ENCODE data around the gene CTNNB1.

Gene CTNNB1

DNA sequence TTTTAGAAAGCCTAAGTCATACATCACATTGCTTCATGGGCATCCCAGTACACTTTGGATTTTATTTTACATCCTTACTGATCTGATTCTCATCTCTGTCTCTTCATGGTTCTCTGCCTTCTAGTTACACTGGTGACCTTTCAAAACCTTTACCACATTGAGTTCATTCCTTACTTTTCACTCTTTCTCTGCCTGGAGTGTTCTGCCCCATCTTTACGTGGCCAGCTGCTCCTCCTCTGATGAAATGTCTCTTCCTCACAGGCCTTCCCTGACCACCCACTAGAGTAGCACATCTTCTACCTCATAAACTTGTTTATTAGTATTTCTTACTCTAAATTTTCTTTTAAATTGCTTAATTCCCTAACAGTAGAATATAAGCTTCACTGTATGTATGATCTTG lies 17.7 kb downstream of the CTNNB1 start:
- DNase-seq (ENCODE audit: low spot score) = no peak

GRCh38 chr3:41219424-41219823 lies 20.1 kb downstream of the CTNNB1 start:
- no peak for DNase-seq (ENCODE audit: low spot score)

GRCh38 chr3:41220906-41221677 lies 21.8 kb downstream of the CTNNB1 start:
- no peak for DNase-seq (ENCODE audit: low spot score)

DNA sequence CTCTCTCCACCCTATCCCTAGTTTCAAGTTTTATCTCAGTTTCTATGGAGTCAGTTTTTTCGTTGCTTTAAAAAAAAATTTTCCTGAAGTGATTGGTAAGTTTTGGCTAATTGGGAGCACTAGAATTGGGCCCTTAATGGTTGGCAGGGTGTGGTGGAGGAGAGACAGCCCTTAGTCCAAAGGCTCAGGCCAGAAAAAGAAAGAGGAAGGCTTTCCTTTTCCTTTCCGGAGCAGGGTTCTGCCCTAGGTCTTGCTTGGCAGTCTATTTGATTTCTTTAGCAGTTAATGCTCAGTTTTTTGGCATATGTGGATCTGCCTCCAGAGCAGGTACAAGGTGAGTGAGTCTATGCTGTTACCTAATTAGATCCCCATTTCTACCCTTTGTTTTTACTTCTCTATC lies 22.7 kb downstream of the CTNNB1 start:
- no peak for DNase-seq (ENCODE audit: low spot score)

DNA sequence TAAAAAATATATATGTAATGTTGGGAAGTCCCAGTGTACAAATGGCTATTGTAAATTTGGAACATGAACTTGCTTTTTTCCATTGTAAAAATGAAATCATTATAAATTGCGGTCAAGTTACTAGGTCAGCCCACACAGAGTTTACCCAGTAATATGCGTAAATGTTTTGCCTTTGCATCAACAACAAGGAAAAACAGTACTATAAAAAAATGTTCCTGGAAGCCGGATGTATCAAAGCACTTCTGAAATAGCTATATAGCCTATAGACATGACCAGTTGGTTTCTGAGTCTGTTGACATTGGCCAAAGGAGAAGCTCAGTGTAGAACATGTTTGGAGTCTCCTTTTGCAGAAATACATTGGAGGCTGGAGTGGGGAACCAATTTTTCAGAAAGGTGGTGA lies 23.2 kb downstream of the CTNNB1 start:
- no peak for DNase-seq (ENCODE audit: low spot score)

DNA sequence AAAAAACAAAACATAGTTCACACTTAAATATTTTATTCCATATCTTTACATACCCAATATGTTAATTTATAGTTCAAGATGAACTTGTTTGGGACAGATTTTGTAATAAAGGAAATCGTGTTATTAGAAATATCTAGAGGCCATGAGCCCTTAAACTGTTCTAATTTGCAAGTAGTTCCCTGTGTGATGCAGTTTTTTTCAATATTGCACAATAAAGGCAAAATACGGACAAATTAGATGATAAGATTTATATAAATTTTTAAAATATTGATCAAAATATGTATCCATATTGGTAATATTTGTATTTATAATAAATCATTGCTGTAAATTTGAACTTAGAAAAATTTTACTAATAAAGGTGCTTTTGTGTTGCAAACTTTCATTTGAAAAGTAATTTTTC lies 23.8 kb downstream of the CTNNB1 start:
- no peak for DNase-seq (ENCODE audit: low spot score)

DNA sequence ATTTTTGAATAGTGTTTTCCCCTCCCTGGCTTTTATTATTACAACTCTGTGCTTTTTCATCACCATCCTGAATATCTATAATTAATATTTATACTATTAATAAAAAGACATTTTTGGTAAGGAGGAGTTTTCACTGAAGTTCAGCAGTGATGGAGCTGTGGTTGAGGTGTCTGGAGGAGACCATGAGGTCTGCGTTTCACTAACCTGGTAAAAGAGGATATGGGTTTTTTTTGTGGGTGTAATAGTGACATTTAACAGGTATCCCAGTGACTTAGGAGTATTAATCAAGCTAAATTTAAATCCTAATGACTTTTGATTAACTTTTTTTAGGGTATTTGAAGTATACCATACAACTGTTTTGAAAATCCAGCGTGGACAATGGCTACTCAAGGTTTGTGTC lies 24.4 kb downstream of the CTNNB1 start:
- no peak for DNase-seq (ENCODE audit: low spot score)

DNA sequence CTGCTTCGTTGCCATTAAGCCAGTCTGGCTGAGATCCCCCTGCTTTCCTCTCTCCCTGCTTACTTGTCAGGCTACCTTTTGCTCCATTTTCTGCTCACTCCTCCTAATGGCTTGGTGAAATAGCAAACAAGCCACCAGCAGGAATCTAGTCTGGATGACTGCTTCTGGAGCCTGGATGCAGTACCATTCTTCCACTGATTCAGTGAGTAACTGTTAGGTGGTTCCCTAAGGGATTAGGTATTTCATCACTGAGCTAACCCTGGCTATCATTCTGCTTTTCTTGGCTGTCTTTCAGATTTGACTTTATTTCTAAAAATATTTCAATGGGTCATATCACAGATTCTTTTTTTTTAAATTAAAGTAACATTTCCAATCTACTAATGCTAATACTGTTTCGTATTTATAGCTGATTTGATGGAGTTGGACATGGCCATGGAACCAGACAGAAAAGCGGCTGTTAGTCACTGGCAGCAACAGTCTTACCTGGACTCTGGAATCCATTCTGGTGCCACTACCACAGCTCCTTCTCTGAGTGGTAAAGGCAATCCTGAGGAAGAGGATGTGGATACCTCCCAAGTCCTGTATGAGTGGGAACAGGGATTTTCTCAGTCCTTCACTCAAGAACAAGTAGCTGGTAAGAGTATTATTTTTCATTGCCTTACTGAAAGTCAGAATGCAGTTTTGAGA lies 25.0 kb downstream of the CTNNB1 start:
- DNase-seq (ENCODE audit: low spot score) = no peak

GRCh38 chr3:41234823-41235721 lies 35.8 kb downstream of the CTNNB1 start:
- DNase-seq (ENCODE audit: low spot score) = no peak

GRCh38 chr3:41236228-41236627 lies 36.9 kb downstream of the CTNNB1 start:
- DNase-seq (ENCODE audit: low spot score) = no peak

DNA sequence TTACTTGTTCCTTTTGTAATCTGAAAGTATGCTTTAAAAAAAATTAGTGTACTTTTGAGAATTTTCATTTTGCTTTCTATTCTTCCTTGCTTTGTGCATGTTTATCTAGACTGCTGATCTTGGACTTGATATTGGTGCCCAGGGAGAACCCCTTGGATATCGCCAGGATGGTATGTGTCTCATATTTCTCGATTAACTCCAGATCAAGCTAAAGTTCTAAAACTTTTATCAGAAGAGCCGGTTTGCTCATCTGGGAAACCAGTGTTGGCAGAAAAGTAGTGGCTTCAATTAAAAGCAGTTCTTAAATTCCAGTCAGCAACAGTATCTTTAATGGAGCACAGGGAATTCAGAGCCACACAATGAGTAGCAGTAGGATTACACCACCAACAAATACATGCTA lies 38.6 kb downstream of the CTNNB1 start:
- DNase-seq (ENCODE audit: low spot score) = no peak

DNA sequence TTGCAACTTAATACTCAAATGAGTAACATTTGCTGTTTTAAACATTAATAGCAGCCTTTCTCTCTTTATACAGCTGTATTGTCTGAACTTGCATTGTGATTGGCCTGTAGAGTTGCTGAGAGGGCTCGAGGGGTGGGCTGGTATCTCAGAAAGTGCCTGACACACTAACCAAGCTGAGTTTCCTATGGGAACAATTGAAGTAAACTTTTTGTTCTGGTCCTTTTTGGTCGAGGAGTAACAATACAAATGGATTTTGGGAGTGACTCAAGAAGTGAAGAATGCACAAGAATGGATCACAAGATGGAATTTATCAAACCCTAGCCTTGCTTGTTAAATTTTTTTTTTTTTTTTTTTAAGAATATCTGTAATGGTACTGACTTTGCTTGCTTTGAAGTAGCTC lies 40.3 kb downstream of the CTNNB1 start:
- no peak for DNase-seq (ENCODE audit: low spot score)

DNA sequence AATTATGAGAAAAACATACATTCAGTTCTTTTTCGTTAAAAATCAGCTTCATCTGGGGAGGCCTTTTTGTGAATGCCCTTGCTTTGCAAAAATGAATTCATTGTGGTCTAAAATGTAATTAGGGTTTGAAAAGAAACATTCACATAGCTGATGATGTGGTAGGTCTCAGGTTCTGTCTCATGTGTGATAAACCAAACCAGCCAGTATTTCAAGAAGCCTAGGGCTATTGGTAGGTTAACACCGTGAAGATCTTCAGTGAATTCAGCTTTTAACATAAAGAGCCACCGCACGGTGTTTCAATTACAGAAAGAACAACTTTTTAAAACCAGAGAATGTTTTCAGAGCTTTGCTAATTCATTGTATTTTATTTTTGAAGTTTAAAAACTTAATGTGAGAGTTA lies 41.9 kb downstream of the CTNNB1 start:
- DNase-seq (ENCODE audit: low spot score) = no peak

DNA sequence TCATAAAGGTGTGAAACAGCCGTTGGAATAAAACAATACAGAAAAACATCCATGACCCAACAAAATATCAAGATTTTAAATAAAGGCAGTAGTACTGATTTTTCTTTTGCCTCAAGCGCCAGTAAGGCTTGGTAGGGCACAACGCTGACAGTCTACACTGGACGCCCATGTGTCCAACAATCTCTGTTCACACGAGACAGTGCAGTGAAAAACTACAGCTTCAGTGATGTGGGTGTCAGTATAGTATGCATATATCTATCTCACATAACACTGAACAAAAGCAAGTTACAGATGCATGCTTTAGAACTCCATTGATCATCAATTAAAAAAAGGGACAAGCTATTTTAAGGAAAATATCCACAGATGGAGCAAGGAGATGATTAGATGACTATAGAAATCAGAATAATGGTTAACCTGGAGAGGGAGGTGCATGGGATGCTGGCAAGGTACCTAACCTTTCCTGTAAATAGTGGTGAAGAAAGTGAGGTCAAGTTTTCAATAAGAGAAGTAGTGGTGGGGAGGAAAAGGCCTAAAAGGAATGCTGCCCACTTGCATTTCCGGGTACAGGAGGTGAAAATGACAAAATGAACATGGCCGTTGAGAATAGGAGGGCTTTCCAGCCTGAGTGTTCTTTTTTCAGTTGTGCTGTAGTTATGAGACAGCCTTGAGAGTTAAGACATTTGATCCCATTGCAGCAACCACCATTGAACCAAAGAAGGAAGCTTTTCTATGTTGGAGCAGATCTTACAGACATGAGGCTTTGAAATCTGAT lies 42.7 kb downstream of the CTNNB1 start:
- no peak for DNase-seq (ENCODE audit: low spot score)

GRCh38 chr3:41243183-41243582 lies 43.9 kb downstream of the CTNNB1 start:
- no peak for DNase-seq (ENCODE audit: low spot score)

- DNase-seq (ENCODE audit: low spot score) = no peak
These were observed 45.5 kb downstream of the CTNNB1 start for GRCh38 chr3:41244620-41245336.

DNA sequence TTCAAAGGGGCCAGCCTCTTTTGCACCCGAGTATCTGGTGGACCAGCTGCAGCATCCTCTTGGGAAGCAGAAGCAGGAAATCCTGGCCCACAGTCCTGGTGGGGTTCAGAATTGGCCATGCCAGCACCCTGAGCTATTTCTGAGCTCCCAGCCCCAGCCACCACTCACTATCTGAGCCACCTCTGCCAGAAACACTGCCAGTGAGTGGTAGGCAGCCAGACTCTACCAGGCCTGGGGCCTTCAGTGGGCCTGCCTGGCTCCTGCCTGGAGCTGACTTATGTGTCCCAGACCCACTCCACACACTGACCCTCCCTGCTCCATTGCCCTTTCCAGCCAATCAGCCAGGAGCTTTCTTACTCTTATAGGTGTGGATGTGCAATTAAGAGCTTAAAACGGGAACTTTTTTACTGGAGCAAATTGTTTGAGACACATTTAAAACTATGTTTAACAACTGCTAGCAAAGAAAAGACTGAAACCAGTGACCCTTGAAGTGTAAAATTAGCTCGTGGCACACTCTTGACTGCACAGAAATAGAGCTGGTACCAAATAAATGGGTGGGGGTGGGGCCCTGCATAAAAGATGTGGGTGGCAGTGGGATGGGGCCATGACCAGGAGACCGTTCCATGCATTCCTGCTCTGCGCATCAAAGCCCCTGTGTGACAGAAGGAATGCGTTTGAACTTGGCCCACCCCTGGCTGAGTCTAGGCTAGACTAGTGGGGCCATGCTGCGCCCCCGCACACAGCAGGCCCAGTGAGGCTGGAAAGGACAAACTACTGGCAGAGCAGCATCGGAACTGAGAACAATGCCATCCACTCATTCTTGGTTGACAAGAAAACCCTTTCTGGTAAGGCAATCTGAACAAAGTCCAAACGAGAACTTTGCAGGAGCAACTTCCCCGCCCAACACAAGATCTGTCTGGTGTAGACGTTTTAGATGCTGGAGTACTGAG lies 48.0 kb downstream of the CTNNB1 start:
- DNase-seq (ENCODE audit: low spot score) = no peak

DNA sequence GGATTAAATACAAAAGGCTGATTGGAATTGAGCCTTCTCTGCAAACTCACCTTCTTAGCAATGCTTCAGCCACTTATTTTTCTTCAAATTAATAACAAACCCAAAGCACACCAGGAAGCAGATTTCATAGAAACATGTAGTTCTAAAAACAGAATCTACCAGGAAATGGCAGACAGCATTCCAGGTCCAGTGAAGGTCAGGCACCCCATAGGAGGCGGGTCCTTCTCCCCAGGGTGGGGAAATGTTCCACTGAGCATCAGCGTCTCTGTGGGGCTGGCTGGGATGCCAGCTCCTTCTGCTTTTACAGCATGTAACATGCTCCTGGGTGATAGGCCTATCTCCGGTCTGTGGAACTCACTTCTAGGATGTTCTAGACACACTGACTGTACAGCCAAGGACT lies 49.2 kb downstream of the CTNNB1 start:
- no peak for DNase-seq (ENCODE audit: low spot score)

DNA sequence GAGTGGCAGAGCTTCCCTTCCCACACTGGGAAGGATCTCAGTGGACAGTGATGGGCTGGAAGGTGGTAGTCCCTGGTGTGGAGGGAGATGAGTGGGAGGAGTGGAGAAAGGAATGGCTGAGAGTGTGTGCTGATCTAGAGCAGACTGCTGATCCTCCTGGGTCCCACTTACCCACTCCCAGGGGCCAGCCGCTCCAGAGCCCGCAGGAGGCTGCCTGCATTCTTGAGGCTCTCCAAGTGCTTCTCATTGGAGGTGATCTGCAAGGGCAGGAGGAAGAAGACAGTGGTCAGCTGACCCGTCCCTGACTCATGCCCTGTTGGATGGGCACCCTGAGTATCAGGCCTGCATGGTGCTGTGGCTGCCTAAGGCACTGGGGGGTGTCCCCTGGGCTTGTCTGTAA lies 50.0 kb downstream of the CTNNB1 start:
- DNase-seq (ENCODE audit: low spot score) = no peak

DNA sequence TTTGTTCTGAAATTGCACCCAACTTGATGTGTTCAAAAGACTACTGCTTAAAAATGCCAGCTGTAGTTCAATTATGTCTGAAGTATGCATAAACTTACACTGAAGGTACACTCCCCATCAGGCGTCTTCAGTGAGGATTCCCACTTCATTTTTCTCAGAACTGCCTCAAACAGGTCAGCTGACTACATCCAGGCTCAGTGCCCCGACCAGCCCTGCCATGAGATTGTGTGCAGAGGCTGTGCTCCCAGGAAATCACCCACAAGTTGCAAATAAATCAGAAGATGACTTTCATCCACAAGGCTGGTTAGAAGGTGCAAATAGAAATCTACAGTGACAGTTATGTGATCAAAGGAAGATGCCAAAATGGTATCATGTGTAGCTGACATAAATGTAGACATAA lies 51.5 kb downstream of the CTNNB1 start:
- no peak for DNase-seq (ENCODE audit: low spot score)

Measured in SK-N-DZ (cell line).